Mesenchymal stem cell (in vitro differentiated cells and primary cell): Measurements from ENCODE around the gene MLLT1.
A peak's percentile ranks its signal among the peaks of the same experiment; 100 is the strongest.

Source experiments
- DNase-seq: peaks from one replicate; pipeline ENCODE4 v3.0.0-alpha.2; 2013
- H2AFZ ChIP-seq: one replicate; pipeline ENCODE4 v1.6.1; 2013; ENCODE audit warnings: low read depth, mild to moderate bottlenecking, control low read depth, inconsistent platforms, low read length, moderate library complexity
- H2AK5ac ChIP-seq: 2 replicates; pipeline ENCODE4 v1.6.1; 2013; ENCODE audit warnings: low read length, moderate library complexity, mild to moderate bottlenecking, inconsistent platforms; ENCODE audit not compliant: severe bottlenecking
- H2BK120ac ChIP-seq: one replicate; pipeline ENCODE4 v1.6.1; 2013; ENCODE audit warnings: low read depth, mild to moderate bottlenecking, inconsistent platforms, low read length, moderate library complexity
- H2BK12ac ChIP-seq, 2 experiments: one replicate each; pipeline ENCODE4 v1.6.1; 2013; ENCODE audit warnings: inconsistent platforms in 2 of 2, low read length in 2 of 2, mild to moderate bottlenecking in 2 of 2, moderate library complexity in 2 of 2, control low read depth in 1 of 2
- H2BK15ac ChIP-seq: one replicate; pipeline ENCODE4 v1.6.1; 2013; ENCODE audit warnings: mild to moderate bottlenecking, low read depth, inconsistent platforms; ENCODE audit not compliant: poor library complexity, severe bottlenecking
- H2BK5ac ChIP-seq: 2 replicates; pipeline ENCODE4 v1.6.1; 2013; ENCODE audit warnings: low read depth, mild to moderate bottlenecking, low read length, control low read depth, inconsistent platforms; ENCODE audit not compliant: poor library complexity, severe bottlenecking
- H3K14ac ChIP-seq, 2 experiments: one replicate each; pipeline ENCODE4 v1.6.1; 2013; ENCODE audit warnings: inconsistent platforms in 2 of 2, low read length in 2 of 2, control low read depth in 1 of 2, mild to moderate bottlenecking in 1 of 2, moderate library complexity in 1 of 2
- H3K18ac ChIP-seq, 2 experiments: one replicate each; pipeline ENCODE4 v1.6.1; 2013; ENCODE audit warnings: inconsistent platforms in 2 of 2, low read length in 2 of 2, control low read depth in 1 of 2, low read depth in 1 of 2, mild to moderate bottlenecking in 1 of 2
- H3K23ac ChIP-seq, 2 experiments: one replicate each; pipeline ENCODE4 v1.6.1; 2013; ENCODE audit warnings: inconsistent platforms in 2 of 2, low read length in 2 of 2, mild to moderate bottlenecking in 2 of 2, moderate library complexity in 2 of 2, control low read depth in 1 of 2
- H3K27ac ChIP-seq: 2 replicates; pipeline ENCODE4 v1.5.1; 2013; ENCODE audit warnings: mild to moderate bottlenecking, moderate library complexity, low read length, control low read depth, inconsistent platforms; ENCODE audit not compliant: poor library complexity, severe bottlenecking
- H3K27me3 ChIP-seq, 2 experiments: 2 replicates each; pipeline versions ENCODE4 v1.6.1 to v1.7.0; 2013; ENCODE audit warnings: low read length in 2 of 2, mild to moderate bottlenecking in 2 of 2, moderate library complexity in 2 of 2, control low read depth in 1 of 2, inconsistent platforms in 1 of 2; ENCODE audit not compliant: control insufficient read depth in 1 of 2, insufficient read depth in 1 of 2
- H3K36me3 ChIP-seq, 2 experiments: 2 replicates each; pipeline versions ENCODE4 v1.6.1 to v1.7.0; 2013; ENCODE audit warnings: low read length in 2 of 2, control low read depth in 1 of 2, inconsistent platforms in 1 of 2, low read depth in 1 of 2, mild to moderate bottlenecking in 1 of 2; ENCODE audit not compliant: insufficient read depth in 2 of 2, control insufficient read depth in 1 of 2
- H3K4ac ChIP-seq, 2 experiments: one replicate each; pipeline ENCODE4 v1.6.1; 2013; ENCODE audit warnings: inconsistent platforms in 2 of 2, low read length in 2 of 2, mild to moderate bottlenecking in 2 of 2, moderate library complexity in 2 of 2, control low read depth in 1 of 2, low read depth in 1 of 2
- H3K4me1 ChIP-seq: 2 replicates; pipeline ENCODE4 v1.6.1; 2013; ENCODE audit warnings: low read depth, low read length, control low read depth; ENCODE audit not compliant: control insufficient read depth, insufficient read depth
- H3K4me2 ChIP-seq: 2 replicates; pipeline ENCODE4 v1.6.1; 2013; ENCODE audit warnings: low read length, mild to moderate bottlenecking, inconsistent platforms; ENCODE audit not compliant: poor library complexity, severe bottlenecking
- H3K4me3 ChIP-seq, 2 experiments: 2 replicates each; pipeline versions ENCODE4 v1.5.1 to v1.7.0; 2013; ENCODE audit warnings: low read length in 2 of 2, mild to moderate bottlenecking in 2 of 2, control low read depth in 1 of 2, low read depth in 1 of 2; ENCODE audit not compliant: insufficient read depth in 1 of 2
- H3K79me1 ChIP-seq: replicated peaks from 2 replicates; pipeline ENCODE4 v1.6.1; 2013; ENCODE audit warnings: mild to moderate bottlenecking, control low read depth, low read length, inconsistent platforms; ENCODE audit not compliant: poor library complexity, severe bottlenecking
- H3K9ac ChIP-seq: 2 replicates; pipeline ENCODE4 v1.7.0; 2013; ENCODE audit warnings: mild to moderate bottlenecking, low read length, moderate library complexity
- H3K9me3 ChIP-seq: 2 replicates; pipeline ENCODE4 v1.7.0; 2013; ENCODE audit warnings: mild to moderate bottlenecking, low read length; ENCODE audit not compliant: control insufficient read depth
- H4K8ac ChIP-seq: one replicate; pipeline ENCODE4 v1.6.1; 2013; ENCODE audit warnings: inconsistent platforms, mild to moderate bottlenecking, low read length, moderate library complexity
- H4K91ac ChIP-seq: one replicate; pipeline ENCODE4 v1.6.1; 2013; ENCODE audit warnings: mild to moderate bottlenecking, low read length, inconsistent platforms
- WGBS: methylation state at CpG from one replicate; pipeline ENCODE4 v1.1.7; 2013; ENCODE audit warnings: mixed read lengths; 5-methylcytosine and 5-hydroxymethylcytosine counted together

Gene MLLT1

DNA sequence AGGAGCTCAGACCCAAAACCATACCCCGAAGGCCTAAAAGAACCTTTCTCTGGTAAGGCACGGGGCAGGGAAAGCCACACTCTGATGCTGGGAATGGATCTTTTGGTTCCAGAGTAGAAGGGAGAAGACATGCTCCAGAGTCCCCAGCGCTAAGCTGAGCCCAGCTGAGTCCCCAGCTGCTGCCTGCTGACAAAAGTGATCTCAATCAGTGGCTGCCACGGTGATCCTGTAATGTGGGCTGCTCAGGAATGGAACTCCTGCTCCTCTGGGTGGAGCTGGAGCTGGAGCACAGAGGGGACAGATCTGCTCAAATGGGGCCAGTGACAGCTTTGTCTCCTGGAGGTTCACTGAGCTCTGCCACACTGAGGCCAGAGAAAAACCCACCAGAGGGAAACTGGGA lies 70.5 kb downstream of the MLLT1 start:
- no peaks in the 10 kb centered on the region for H3K9me3 ChIP-seq
- peaks cover 6 to 38% of the 10 kb centered on the region in 2 experiments for H3K36me3 ChIP-seq
- no peak overlapping the region for H3K18ac ChIP-seq
- H3K27ac ChIP-seq: no peak overlapping the region
- H2BK120ac ChIP-seq: no peak overlapping the region
- H3K4me1 ChIP-seq: no peaks in the 10 kb centered on the region
- H2BK15ac ChIP-seq: no peak overlapping the region
- no peak overlapping the region for H2BK5ac ChIP-seq
- no peak overlapping the region for H3K4me2 ChIP-seq
- H2BK12ac ChIP-seq: no peak overlapping the region
- no peak for DNase-seq
- WGBS: 75% methylated on average over 4 of the region's 4 CpGs
- no peak overlapping the region for H4K8ac ChIP-seq
- no peaks in the 10 kb centered on the region for H3K27me3 ChIP-seq
- no peak overlapping the region for H3K4me3 ChIP-seq
- no peak overlapping the region for H3K9ac ChIP-seq
- H3K14ac ChIP-seq: no peak overlapping the region
- H2AFZ ChIP-seq: no peak overlapping the region
- H3K4ac ChIP-seq: no peak overlapping the region
- no peak overlapping the region for H4K91ac ChIP-seq
- no peak overlapping the region for H3K23ac ChIP-seq
- H2AK5ac ChIP-seq: no peak overlapping the region
- H3K79me1 ChIP-seq: no peaks in the 10 kb centered on the region

DNA sequence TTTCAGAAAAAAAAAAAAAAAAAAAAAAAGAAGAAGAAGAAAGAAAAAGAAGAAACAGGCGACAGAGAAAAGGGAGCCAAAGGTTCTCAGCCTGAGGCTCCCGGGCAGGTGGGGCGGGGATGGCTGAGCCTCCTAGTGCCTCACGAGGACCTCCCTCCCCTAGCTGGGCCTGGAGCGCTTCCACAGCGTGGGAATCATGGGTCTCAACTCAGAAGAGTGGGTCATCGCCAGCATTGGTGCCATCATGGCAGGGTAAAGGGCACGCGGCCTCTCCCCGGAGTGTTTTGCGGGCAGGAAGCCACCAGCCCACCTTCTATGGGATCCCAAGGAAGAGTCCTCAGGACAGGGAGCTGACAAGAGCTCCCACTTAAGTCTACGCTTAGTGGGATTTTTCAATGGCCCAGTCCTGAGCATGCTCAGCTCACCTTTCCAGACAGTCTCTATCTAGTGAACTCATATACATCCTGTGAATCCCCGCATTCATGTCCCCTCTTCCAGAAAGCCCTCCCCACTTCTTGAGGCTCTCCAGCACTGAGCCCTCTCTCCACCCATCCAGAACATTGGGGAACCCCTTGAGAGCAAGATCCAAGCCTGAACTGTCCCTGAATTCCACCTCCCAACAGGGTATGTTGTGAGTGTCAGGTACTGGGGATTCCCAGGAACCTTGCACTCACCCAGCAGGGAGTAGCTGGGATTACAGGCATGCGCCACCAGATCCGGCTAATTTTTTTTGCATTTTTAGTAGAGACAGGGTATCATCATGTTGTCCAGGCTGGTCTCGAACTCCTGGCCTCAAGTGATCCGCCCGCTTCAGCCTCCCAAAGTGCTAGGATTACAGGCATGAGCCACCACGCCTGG lies 74.7 kb downstream of the MLLT1 start:
- Histone ChIP-seq H3K4me3 (no peak overlapping the region), H2BK5ac (no peak overlapping the region), H4K8ac (peak overlapping the region; percentile 35), H3K14ac (no peak overlapping the region), H3K27me3 (peaks cover 0 to 3% of the 10 kb centered on the region in 2 experiments), H3K79me1 (no peaks in the 10 kb centered on the region), H3K4me2 (no peak overlapping the region), H2BK120ac (no peak overlapping the region), H3K18ac (no peak overlapping the region), H3K23ac (no peak overlapping the region), H4K91ac (peak overlapping the region; percentile 64), H3K9ac (no peak overlapping the region), H3K27ac (no peak overlapping the region), H3K4ac (no peak overlapping the region), H2BK12ac (peak overlapping the region in 1 of 2 experiments; percentile 71), H3K4me1 (peaks cover under 1% of the 10 kb centered on the region), H2AFZ (no peak overlapping the region), H3K36me3 (no peaks in the 10 kb centered on the region), H2AK5ac (no peak overlapping the region), H3K9me3 (no peaks in the 10 kb centered on the region), H2BK15ac (no peak overlapping the region)
- DNase-seq: no peak
- 94% methylated on average over 16 of the region's 19 CpGs for WGBS

DNA sequence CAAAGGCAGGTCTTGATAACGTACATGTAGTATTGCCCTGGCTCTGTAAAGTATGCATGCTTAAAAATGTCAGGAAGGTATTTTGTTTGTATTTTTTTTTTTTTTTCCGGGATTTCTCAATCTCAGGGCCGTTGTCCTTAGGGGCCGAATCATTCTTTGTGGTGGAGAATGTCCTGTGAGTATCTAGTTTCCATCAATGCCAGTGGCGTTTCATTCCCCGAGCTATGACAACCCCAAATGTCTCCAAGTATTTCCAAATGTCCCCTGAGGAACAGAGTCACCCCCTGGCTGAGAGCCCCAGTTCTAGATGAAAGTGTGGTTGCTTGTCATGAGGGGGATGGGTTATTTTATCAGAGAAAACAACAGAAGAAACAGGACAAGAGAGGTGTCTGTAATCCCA lies 75.6 kb downstream of the MLLT1 start:
- no peak overlapping the region for H3K4ac ChIP-seq
- no peak overlapping the region for H2BK12ac ChIP-seq
- no peak overlapping the region for H3K4me2 ChIP-seq
- H2AFZ ChIP-seq: no peak overlapping the region
- no peak overlapping the region for H4K8ac ChIP-seq
- H3K9ac ChIP-seq: peak overlapping the region; percentile 14
- H3K14ac ChIP-seq: no peak overlapping the region
- H4K91ac ChIP-seq: no peak overlapping the region
- H3K27ac ChIP-seq: no peak overlapping the region
- no peak overlapping the region for H2BK5ac ChIP-seq
- peaks cover 3% of the 10 kb centered on the region for H3K4me1 ChIP-seq
- H3K79me1 ChIP-seq: peaks cover under 1% of the 10 kb centered on the region
- H2BK120ac ChIP-seq: peak overlapping the region; percentile 39
- no peak overlapping the region for H2BK15ac ChIP-seq
- H3K36me3 ChIP-seq: no peaks in the 10 kb centered on the region
- H3K4me3 ChIP-seq: peak overlapping the region in 1 of 2 experiments; percentile 34
- WGBS: 73% methylated on average over 4 of the region's 6 CpGs
- H3K23ac ChIP-seq: no peak overlapping the region
- H3K18ac ChIP-seq: no peak overlapping the region
- peaks cover 0 to 3% of the 10 kb centered on the region in 2 experiments for H3K27me3 ChIP-seq
- peak; percentile 65 for DNase-seq
- no peaks in the 10 kb centered on the region for H3K9me3 ChIP-seq
- H2AK5ac ChIP-seq: no peak overlapping the region

DNA sequence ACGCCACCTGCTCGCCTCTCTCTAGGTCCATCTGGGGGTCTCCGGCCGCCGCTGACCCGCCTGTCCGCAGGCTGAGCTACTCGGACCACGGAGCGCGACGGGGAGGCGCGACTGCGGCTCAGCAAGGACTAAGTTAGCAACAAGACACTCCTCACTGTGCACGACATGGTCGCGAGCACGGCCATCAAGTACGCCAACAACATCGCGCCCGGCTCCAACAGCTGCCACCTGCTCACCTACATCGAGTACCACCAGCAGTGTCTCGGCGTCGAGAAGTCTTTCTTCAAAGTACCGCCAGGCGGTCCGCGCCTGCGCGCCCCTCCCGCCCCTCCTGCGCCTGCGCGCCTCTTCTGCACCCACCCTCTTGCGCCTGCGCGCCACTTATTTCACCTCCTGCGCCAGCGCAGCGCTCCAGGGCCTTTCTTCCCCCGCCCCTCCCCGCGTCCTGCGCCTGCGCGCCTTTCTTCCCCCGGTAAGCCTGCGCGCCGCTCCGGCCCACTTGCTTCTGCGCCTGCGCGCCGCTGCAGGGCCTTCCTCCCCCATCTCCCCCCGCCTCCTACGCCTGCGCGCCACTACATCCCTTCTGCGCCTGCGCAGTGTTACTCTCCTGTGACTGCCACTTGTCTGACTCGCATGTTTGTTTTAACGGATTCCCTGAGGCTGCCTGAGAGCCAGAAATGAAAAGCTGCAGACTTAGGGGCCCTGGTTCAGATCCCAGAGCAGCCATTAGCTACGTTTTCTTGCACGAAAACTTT lies 80.4 kb downstream of the MLLT1 start:
- H3K4me2 ChIP-seq: peak overlapping the region; percentile 81
- H3K27ac ChIP-seq: peak overlapping the region; percentile 81
- H3K9ac ChIP-seq: peak overlapping the region; percentile 86
- H4K8ac ChIP-seq: peak overlapping the region; percentile 77
- peak overlapping the region; percentile 2 for H4K91ac ChIP-seq
- H2BK5ac ChIP-seq: no peak overlapping the region
- H3K14ac ChIP-seq: peak overlapping the region in 1 of 2 experiments; percentile 98
- H3K4me1 ChIP-seq: peaks cover 10% of the 10 kb centered on the region
- WGBS: 11% methylated on average over 66 of the region's 68 CpGs
- H3K9me3 ChIP-seq: no peaks in the 10 kb centered on the region
- H2BK12ac ChIP-seq: peak overlapping the region in 1 of 2 experiments; percentile 25
- H3K18ac ChIP-seq: peak overlapping the region; percentile 40 to 95
- peaks cover 18% of the 10 kb centered on the region for H3K79me1 ChIP-seq
- H2BK15ac ChIP-seq: no peak overlapping the region
- no peak overlapping the region for H3K23ac ChIP-seq
- H3K4me3 ChIP-seq: peak overlapping the region; percentile 71 to 99
- H2BK120ac ChIP-seq: no peak overlapping the region
- H2AFZ ChIP-seq: peak overlapping the region; percentile 96
- peak overlapping the region; percentile 16 to 85 for H3K4ac ChIP-seq
- H3K36me3 ChIP-seq: peaks cover 0 to 4% of the 10 kb centered on the region in 2 experiments
- H2AK5ac ChIP-seq: no peak overlapping the region
- peak; percentile 98 for DNase-seq
- H3K27me3 ChIP-seq: peaks cover 0 to 3% of the 10 kb centered on the region in 2 experiments
